Activated CD4-positive, alpha-beta T cell treated with anti-CD3 and anti-CD28 coated beads, Interleukin-2, amount 50 U/mL, for 24 hours (primary cell): Measurements from ENCODE around the gene CCN2.
"Not testable (repeated sequence)": the region's sequence is repeated elsewhere in the genome, so short reads cannot be mapped to it uniquely, and the experiment has no call there.

Source experiments
- DNase-seq, 2 donors: peaks; one replicate each; pipeline ENCODE4 v3.0.0-alpha.2; 2020; ENCODE audit warnings: low read depth in 1 of 2, low spot score in 1 of 2

Gene CCN2

GRCh38 chr6:131910956-131911355 is 40.2 kb downstream of the CCN2 start:
- DNase-seq = no peak

- no peak for DNase-seq
Observed at GRCh38 chr6:131910219-131910589, 41.0 kb downstream of the CCN2 start.

GRCh38 chr6:131909408-131910218 is 41.6 kb downstream of the CCN2 start:
- DNase-seq = peak; percentile 44 to 67

GRCh38 chr6:131908787-131909186 is 42.4 kb downstream of the CCN2 start:
- DNase-seq = not testable (repeated sequence)

GRCh38 chr6:131903734-131904133 is 47.4 kb downstream of the CCN2 start:
- not testable (repeated sequence) for DNase-seq

- DNase-seq = not testable (repeated sequence)
Observed at GRCh38 chr6:131901326-131901873, 49.8 kb downstream of the CCN2 start.

GRCh38 chr6:131900231-131900630 is 50.9 kb downstream of the CCN2 start:
- DNase-seq = no peak

- DNase-seq = no peak
Observed at GRCh38 chr6:131898718-131899117, 52.5 kb downstream of the CCN2 start.
